Measurements from ENCODE around the gene PREX1. TPM values are rescaled to one million over a fixed set of nuclear protein-coding genes. Genes with fewer than 3 reads are reported as not detected.
"Not testable (repeated sequence)": the region's sequence is repeated elsewhere in the genome, so short reads cannot be mapped to it uniquely, and the experiment has no call there.

Gene PREX1
- total RNA-seq, 2 experiments from 2014 or later = 130 to 156 TPM

DNA sequence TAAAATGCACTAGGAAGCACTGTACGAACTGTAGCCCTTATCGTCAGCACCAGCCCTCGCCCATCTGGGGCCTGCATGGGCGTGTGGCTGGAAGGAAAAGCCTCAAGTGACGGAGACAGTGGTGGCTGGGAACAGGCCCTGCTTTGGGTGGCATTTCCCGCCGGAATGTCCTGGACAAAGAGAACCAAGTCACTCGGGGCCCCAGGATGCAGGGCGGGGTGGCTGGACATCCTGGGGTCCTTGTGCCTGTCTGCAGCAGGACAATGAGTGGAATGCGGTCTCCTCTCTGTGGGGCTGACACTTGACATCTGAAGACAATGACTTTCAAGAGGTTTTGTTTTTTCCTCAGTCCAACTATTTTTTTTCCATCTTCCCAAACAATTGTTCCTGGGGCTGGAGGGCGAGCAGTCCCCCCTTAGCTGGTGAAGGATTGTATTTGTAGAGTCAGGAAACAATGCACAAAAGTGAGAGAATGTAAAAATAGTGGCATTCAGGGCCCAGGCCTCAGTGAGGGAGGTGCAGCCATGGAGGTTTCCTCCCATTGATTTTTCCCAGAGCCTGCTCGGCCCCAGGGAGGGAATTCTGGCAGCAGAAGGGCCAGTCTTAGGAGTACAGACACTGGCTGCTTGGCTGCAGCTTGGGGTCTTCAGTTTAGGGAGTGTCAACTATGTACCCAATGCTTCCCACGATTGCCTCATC lies 64.4 kb downstream of the PREX1 start:
- Mint-ChIP-seq H3K4me3 (no peak overlapping the region), H3K36me3 (peaks cover 24% of the 10 kb centered on the region), H3K9me3 (ENCODE audit: low read depth) (no peaks in the 10 kb centered on the region), H3K4me1 (peaks cover 94% of the 10 kb centered on the region), H3K27ac (peak overlapping the region; percentile 94), H3K27me3 (no peaks in the 10 kb centered on the region)
- no peak for DNase-seq
- no peak for ATAC-seq
- CTCF ChIA-PET = interaction anchor here (1.1 to 1.6 kb wide), 3 partner anchors 9 to 29 kb away, joined by 3 to 4 read pairs (median 3); no protein-coding TSS in a partner anchor

DNA sequence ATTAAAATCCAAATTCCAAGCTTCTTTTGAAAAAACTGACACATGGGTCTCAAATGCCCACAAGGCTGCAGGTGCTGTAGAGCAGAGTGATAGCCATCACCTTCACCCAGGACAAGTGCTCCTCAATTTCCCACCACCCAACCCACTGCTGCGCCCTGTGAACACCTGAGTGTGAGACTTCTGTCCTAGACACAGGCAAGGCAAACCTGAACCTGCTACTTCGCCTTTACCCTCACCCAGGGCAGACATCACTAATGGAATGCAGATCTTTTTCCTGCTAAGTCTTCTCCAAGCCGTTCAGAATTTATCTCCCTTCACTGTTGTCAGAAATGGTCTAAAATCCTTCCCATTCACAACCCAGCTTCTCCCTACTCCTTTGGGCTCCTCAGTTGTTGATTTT lies 65.9 kb downstream of the PREX1 start:
- Mint-ChIP-seq H3K4me1 (peaks cover 94% of the 10 kb centered on the region), H3K9me3 (ENCODE audit: low read depth) (no peaks in the 10 kb centered on the region), H3K36me3 (peaks cover 32% of the 10 kb centered on the region), H3K27me3 (no peaks in the 10 kb centered on the region), H3K4me3 (peak overlapping the region; percentile 53), H3K27ac (peak overlapping the region; percentile 94)
- CTCF ChIA-PET = interaction anchor here (0.7 to 4.1 kb wide), 7 partner anchors 10 to 141 kb away, joined by 3 to 23 read pairs (median 3); no protein-coding TSS in a partner anchor
- no peak for DNase-seq
- ATAC-seq = no peak

DNA sequence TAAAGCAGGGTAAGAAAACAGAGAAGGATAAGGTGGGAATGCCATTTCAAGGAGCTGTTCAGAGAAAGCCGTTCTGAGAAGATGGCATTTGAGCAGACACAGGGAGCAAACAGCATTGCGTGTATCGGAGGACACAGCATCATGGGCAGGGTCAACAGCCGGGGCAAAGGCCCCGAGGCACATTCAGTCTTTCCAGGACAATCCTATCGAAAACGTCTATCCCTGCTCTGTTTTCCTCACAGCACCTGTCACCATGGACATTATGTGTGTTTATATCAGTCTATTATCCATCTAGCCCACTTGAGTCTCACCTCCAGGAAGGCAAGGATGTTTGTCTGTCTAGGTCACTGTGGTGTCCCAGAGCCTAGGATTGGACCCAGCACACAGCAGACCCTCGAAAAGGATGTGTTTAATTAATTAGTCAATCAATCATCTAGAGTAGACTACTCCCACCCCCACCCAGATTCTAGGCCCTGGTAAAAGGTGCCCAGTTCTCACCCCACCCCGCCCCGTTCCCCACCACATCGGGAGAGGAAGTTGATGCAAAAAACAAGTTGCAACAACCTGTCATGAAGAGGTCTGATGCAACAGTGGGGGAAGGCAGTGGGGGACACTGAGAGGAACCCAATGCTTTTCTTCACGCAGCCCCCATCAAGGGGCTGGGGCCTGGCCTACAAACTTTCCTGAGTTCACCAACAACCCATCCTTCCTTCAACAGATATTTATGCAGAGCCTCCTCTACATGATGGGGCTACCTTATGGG lies 66.6 kb downstream of the PREX1 start:
- Mint-ChIP-seq H3K4me1 (peaks cover 91% of the 10 kb centered on the region), H3K36me3 (peaks cover 36% of the 10 kb centered on the region), H3K27ac (peak overlapping the region; percentile 94), H3K27me3 (no peaks in the 10 kb centered on the region), H3K9me3 (ENCODE audit: low read depth) (peaks cover 2% of the 10 kb centered on the region), H3K4me3 (peak overlapping the region; percentile 53)
- CTCF ChIA-PET = interaction anchor here (0.7 to 4.1 kb wide), 8 partner anchors 11 to 144 kb away, joined by 3 to 23 read pairs (median 3); no protein-coding TSS in a partner anchor
- DNase-seq = peak; percentile 88
- ATAC-seq = peak; percentile 27

DNA sequence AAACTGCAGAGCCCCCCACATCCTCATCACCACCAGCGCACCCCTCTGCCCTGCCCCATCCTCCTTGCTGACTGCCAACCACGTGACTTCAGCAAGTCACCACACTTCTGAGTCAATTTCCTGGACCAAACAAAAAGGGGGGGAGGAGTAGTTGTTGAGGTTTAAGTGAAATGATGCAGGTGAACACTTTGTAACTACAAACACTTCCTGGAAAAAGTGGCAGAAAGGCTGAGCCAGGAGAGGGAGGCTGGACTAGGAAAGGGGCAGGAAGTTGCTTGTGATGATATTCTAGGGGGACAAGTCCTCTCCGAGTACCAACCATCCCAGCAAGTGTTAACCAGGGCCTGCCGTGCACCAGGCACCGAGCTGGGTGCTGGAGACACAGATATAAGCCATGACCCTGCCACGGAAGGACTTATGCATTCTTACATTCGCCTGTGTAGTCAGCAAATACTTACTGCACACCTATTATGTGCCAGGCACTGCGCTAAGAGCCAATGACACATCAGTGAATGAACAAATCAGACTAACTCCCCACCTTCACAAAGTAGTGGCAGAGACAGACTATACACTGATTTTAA lies 67.3 kb downstream of the PREX1 start:
- H3K4me1 Mint-ChIP-seq = peaks cover 87% of the 10 kb centered on the region
- CTCF ChIA-PET = interaction anchor here (0.6 to 4.1 kb wide), 10 partner anchors 9 to 145 kb away, joined by 3 to 23 read pairs (median 3); no protein-coding TSS in a partner anchor
- peak; percentile 91 for DNase-seq
- peak overlapping the region; percentile 53 for H3K4me3 Mint-ChIP-seq
- peak overlapping the region; percentile 94 for H3K27ac Mint-ChIP-seq
- H3K27me3 Mint-ChIP-seq = no peaks in the 10 kb centered on the region
- H3K36me3 Mint-ChIP-seq = peaks cover 42% of the 10 kb centered on the region
- peaks cover 2% of the 10 kb centered on the region for H3K9me3 Mint-ChIP-seq (ENCODE audit: low read depth)
- ATAC-seq = peak; percentile 77

DNA sequence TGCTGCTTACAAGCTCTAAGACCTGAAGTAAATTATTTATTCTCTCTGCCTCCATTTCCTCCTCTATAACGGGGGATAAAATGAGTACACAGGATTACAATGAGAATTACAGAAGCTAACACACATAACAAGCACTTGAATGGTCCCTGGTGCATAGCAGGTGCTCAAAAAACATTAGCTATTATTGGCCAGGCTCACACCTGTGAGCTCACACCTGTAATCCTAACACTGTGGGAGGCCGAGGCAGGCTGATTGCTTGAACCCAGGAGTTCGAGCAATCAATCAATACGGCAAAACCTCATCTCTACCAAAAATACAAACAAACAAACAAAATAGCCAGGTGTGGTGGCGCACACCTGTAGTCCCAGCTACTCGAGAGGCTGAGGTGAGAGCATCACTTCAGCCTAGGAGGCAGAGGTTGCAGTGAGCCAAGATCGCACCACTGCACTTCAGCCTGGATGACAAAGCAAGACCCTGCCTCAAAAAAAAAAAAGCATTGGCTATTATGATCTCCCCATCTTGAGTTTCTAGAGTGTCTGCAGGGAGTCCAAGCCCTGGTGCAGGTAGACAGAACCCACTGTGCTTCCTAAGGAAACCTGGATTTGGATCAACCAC lies 68.1 kb downstream of the PREX1 start:
- H3K4me1 Mint-ChIP-seq = peaks cover 84% of the 10 kb centered on the region
- H3K36me3 Mint-ChIP-seq = peaks cover 46% of the 10 kb centered on the region
- peaks cover 2% of the 10 kb centered on the region for H3K9me3 Mint-ChIP-seq (ENCODE audit: low read depth)
- no peaks in the 10 kb centered on the region for H3K27me3 Mint-ChIP-seq
- CTCF ChIA-PET = interaction anchor here (0.6 to 4.1 kb wide), 11 partner anchors 9 to 145 kb away, joined by 3 to 23 read pairs (median 3); no protein-coding TSS in a partner anchor
- DNase-seq (no peak), ATAC-seq (no peak)
- peak overlapping the region; percentile 53 for H3K4me3 Mint-ChIP-seq
- H3K27ac Mint-ChIP-seq = peak overlapping the region; percentile 94

DNA sequence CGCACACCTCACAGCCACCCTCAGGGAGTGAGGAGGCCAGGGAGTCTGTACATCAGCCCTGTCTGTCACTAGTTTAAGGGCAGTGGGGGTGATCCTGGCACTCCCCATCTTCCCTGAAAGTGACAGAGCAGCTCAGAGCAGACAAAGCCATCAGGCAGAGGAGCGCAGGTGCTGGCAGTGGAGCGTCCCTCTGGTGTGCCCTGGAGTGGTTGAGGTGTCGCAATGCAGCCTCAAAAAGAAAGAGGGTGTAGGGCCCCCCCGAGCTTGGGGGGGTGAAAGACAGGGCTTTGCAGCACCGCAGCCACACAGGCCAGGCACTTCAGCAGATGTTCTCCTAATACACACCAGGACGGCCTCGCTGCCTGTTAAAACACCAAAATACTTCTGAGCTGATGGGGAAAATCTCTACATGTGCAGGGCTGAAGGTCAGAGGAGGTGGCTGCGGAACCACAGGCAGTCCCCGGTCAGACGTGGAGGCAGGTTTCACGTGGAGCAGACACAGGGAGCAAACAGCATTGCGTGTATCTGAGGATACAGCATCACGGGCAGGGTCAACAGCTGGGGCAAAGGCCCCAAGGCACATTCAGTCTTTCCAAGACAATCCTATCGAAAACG lies 69.5 kb downstream of the PREX1 start:
- peak overlapping the region; percentile 87 for H3K27ac Mint-ChIP-seq
- peaks cover 52% of the 10 kb centered on the region for H3K36me3 Mint-ChIP-seq
- CTCF ChIA-PET = interaction anchor here (1.6 to 4.1 kb wide), 2 partner anchors 20 to 52 kb away, joined by 6 to 23 read pairs; no protein-coding TSS in a partner anchor
- H3K4me1 Mint-ChIP-seq = peaks cover 82% of the 10 kb centered on the region
- H3K4me3 Mint-ChIP-seq = peak overlapping the region; percentile 47
- peaks cover 2% of the 10 kb centered on the region for H3K9me3 Mint-ChIP-seq (ENCODE audit: low read depth)
- H3K27me3 Mint-ChIP-seq = no peaks in the 10 kb centered on the region
- ATAC-seq = peak; percentile 34
- DNase-seq = peak; percentile 80

DNA sequence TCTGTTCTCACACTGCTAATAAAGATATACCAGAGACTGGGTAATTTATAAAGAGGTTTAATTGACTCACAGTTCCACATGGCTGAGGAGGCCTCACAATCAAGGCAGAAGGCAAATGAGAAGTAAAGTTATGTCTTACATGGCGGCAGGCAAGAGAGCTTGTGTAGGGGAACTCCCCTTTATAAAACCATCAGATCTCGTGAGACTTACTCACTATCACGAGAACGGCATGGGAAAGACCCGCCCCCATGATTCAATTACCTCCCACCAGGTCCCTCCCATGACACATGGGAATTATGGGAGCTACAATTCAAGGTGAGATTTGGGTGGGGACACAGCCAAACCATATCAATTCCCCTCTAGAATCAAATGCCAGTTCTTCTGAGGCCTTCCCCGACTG lies 71.0 kb downstream of the PREX1 start:
- H3K36me3 Mint-ChIP-seq = peaks cover 57% of the 10 kb centered on the region
- H3K4me1 Mint-ChIP-seq = peaks cover 83% of the 10 kb centered on the region
- CTCF ChIA-PET; DNase-seq; H3K9me3 Mint-ChIP-seq (ENCODE audit: low read depth); ATAC-seq; H3K4me3 Mint-ChIP-seq; H3K27me3 Mint-ChIP-seq: not testable (repeated sequence)
- peak overlapping the region; percentile 87 for H3K27ac Mint-ChIP-seq

DNA sequence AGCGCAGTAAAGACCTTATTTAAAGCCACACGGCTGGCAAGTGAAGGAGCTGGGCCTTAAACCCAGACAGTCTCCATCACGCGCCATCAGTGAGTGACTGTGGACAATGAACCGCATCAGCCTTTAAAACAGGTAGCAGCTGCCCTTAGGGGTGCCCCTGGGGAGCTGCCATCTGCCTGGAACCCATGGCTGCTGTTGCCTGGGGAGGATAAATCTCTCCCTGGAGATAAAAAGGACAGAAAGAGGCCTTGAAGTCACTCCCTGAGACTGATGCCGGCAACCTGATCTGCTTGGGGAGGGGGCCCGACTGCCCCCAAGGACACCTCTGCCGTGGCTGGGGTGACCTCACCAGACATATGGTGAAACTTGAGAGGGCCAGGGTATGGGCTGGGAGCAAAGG lies 73.5 kb downstream of the PREX1 start:
- CTCF ChIA-PET = interaction anchor here (1.0 to 1.2 kb wide), 2 partner anchors 13 to 96 kb away, joined by 3 read pairs; no protein-coding TSS in a partner anchor
- H3K4me1 Mint-ChIP-seq = peaks cover 82% of the 10 kb centered on the region
- DNase-seq (no peak), ATAC-seq (no peak)
- H3K27ac Mint-ChIP-seq = no peak overlapping the region
- peaks cover 2% of the 10 kb centered on the region for H3K9me3 Mint-ChIP-seq (ENCODE audit: low read depth)
- no peaks in the 10 kb centered on the region for H3K27me3 Mint-ChIP-seq
- no peak overlapping the region for H3K4me3 Mint-ChIP-seq
- peaks cover 75% of the 10 kb centered on the region for H3K36me3 Mint-ChIP-seq

DNA sequence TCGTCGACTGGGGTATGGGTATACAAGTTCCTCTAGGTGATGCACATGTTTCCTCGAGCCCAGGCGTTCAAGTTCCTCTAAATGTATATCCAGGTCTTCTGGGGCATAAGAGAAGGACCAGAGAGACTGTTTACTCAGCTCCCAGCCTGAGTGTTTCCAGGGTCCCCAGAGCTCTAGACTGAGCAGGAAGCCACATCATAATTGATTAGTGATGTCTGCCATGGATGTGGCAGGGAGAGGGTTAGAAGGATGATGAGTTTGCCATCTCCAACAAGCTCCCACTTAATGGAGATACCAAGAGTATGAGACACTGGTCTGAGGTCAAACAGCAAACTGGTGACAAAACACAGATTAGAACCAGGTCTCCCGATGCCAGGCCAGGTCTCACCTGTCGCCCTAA lies 74.8 kb downstream of the PREX1 start:
- ATAC-seq = no peak
- Mint-ChIP-seq H3K27ac (peak overlapping the region; percentile 82), H3K27me3 (no peaks in the 10 kb centered on the region), H3K9me3 (ENCODE audit: low read depth) (peaks cover 2% of the 10 kb centered on the region), H3K4me3 (no peak overlapping the region), H3K36me3 (peaks cover 73% of the 10 kb centered on the region), H3K4me1 (peaks cover 82% of the 10 kb centered on the region)
- DNase-seq = no peak
- CTCF ChIA-PET = interaction anchor here (0.6 to 1.6 kb wide), 3 partner anchors 14 to 156 kb away, joined by 3 to 4 read pairs (median 3); no protein-coding TSS in a partner anchor

DNA sequence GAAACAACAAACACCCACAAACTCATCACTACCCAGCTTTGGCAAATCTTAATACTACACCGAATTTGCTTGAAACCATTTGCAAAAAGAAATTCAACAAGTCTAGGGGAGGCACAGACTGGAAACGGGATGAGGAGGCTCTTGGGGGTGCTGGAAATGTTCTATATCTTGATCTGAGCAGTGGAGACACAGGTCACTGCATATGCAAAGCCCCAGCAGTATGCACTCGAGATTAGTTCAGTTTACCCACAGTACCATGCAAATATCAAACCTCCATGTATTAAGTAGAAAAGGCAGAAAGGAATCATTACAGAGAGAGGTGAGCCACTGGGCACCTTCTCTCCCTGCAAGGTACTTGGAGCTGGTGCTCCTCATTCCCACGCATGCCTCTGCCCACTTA lies 75.9 kb downstream of the PREX1 start:
- peak; percentile 4 for ATAC-seq
- H3K4me1 Mint-ChIP-seq = peaks cover 73% of the 10 kb centered on the region
- no peaks in the 10 kb centered on the region for H3K27me3 Mint-ChIP-seq
- DNase-seq = no peak
- H3K4me3 Mint-ChIP-seq = peak overlapping the region; percentile 24
- H3K36me3 Mint-ChIP-seq = peaks cover 64% of the 10 kb centered on the region
- peak overlapping the region; percentile 82 for H3K27ac Mint-ChIP-seq
- CTCF ChIA-PET = interaction anchor here (0.7 to 1.6 kb wide), 8 partner anchors 8 to 94 kb away, joined by 3 to 8 read pairs (median 4); no protein-coding TSS in a partner anchor
- H3K9me3 Mint-ChIP-seq (ENCODE audit: low read depth) = peaks cover 2% of the 10 kb centered on the region

DNA sequence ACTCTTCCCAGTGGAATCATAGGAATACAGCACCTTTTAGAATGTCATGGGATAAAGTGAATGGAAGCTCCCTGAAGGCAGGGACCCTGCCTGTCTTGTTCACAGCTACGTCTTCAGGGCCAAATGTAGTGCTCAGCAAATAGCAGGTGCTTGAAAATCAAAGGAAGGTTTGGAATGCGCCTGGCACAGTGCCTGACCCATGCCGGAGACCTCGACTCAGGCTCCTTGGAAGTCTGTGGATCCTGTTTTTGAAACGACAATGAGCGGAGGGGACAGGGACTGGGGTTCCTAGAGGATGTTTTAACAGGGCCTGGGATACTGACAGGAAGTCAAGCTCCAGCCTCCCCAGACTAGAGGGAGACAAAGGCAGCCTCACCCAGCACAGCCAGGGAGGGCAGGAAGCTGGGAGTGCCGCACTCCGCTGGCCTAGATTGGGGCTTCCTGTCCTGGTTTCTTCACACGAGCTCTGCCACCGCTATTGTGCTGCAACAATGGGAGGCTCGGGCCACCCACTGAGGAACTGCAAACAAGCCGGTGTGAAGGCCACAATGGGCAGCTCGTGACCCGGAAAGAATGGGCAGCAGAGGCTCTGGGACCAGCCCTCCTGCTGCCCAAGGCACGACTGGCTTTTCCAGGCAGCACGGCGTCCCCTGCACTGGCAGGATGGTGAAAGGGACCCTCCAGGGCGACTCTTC lies 76.7 kb downstream of the PREX1 start:
- DNase-seq (peak; percentile 78), ATAC-seq (peak; percentile 86)
- Mint-ChIP-seq H3K9me3 (ENCODE audit: low read depth) (no peaks in the 10 kb centered on the region), H3K36me3 (peaks cover 59% of the 10 kb centered on the region), H3K4me3 (peak overlapping the region; percentile 24), H3K27ac (peak overlapping the region; percentile 82), H3K4me1 (peaks cover 70% of the 10 kb centered on the region), H3K27me3 (no peaks in the 10 kb centered on the region)
- CTCF ChIA-PET = interaction anchor here (0.6 to 1.5 kb wide), 8 partner anchors 9 to 154 kb away, joined by 3 to 8 read pairs (median 4); no protein-coding TSS in a partner anchor

DNA sequence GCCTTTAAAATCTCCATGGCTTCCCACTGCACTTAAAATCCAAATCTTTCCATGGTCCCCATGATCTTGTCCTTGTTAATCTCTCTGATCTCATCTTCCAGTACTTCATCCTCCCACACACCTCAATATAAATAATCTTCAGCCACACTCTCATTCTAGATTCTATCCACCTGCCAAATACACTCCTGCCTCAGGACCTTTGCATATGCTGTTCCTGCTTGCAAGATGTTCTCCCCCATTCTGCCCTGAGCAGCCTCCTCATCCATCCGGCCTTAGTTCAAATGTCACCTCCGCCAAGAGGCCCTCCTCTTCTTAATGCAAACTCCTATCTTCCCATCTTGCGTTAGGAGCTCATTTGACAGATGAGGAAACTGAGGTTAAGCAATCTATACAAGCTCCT lies 77.4 kb downstream of the PREX1 start:
- Mint-ChIP-seq H3K4me1 (peaks cover 71% of the 10 kb centered on the region), H3K4me3 (no peak overlapping the region), H3K36me3 (peaks cover 56% of the 10 kb centered on the region), H3K9me3 (ENCODE audit: low read depth) (no peaks in the 10 kb centered on the region), H3K27ac (peak overlapping the region; percentile 82), H3K27me3 (no peaks in the 10 kb centered on the region)
- no peak for ATAC-seq
- CTCF ChIA-PET = interaction anchor here (1.3 kb wide), 2 partner anchors 10 kb away, joined by 5 to 8 read pairs; no protein-coding TSS in a partner anchor
- DNase-seq = no peak

Data from activated CD8-positive, alpha-beta memory T cell treated with anti-CD3 and anti-CD28 coated beads, Interleukin-2, amount 10 ng/mL, durations not matched to agents 7 days and 5 days (primary cell).